SK-N-SH (cell line): ENCODE measurements around the gene PUM1. TPM values are rescaled to one million over a fixed set of nuclear protein-coding genes. Genes with fewer than 3 reads are reported as not detected.

Experiments used
- CTCF ChIA-PET: fragments of 300-600, 350-600 bp; formaldehyde crosslinking; extraction: SDS; loops from one replicate; lab custom pipeline; 2021; lab: Yijun Ruan, JAX
- POLR2A ChIA-PET: fragments of 350-600 bp; sonication (Branson Sonifier 250); formaldehyde crosslinking; extraction: SDS; loops from one replicate; lab custom pipeline; 2020; ENCODE audit warnings: antibody characterized with exemption, inconsistent platforms; lab: Yijun Ruan, JAX
- DNase-seq: peaks from one replicate; pipeline ENCODE4 v3.0.0; 2012
- H2AFZ ChIP-seq: fragments of 200-600 bp; sonication (generic); 2 replicates; pipeline ENCODE4 v1.8.1; 2016; ENCODE audit warnings: antibody characterized with exemption, mild to moderate bottlenecking, low read depth
- H3F3A ChIP-seq: fragments of 200-600 bp; sonication (generic); replicated peaks from 2 replicates; pipeline ENCODE3; 2016; ENCODE audit warnings: antibody characterized with exemption, mild to moderate bottlenecking; ENCODE audit not compliant: insufficient read depth
- H3K27ac ChIP-seq, 2 experiments: fragments of 200-500 bp in 1 of 2; fragments of 200-600 bp in 1 of 2; sonication (Bioruptor generic) in 1 of 2; sonication (generic), shearing (Covaris generic) in 1 of 2; 2 replicates each; pipeline versions ENCODE4 v1.5.1 to v1.6.1; 2014 to 2016; ENCODE audit warnings: low read depth in 2 of 2, inconsistent platforms in 1 of 2, low read length in 1 of 2, mild to moderate bottlenecking in 1 of 2, mixed read lengths in 1 of 2
- H3K27me3 ChIP-seq: fragments of 200-600 bp; sonication (generic), shearing (Covaris generic); 2 replicates; pipeline ENCODE4 v1.6.1; 2016; ENCODE audit warnings: mixed run types; ENCODE audit not compliant: insufficient read depth
- H3K36me3 ChIP-seq, 2 experiments: fragments of 200-500 bp in 1 of 2; fragments of 200-600 bp in 1 of 2; sonication (Bioruptor generic) in 1 of 2; sonication (generic) in 1 of 2; replicated peaks in 1 of 2; 2 replicates each; pipeline versions ENCODE3 to v1.5.1; 2014 to 2016; ENCODE audit warnings: low read length in 1 of 2, mild to moderate bottlenecking in 1 of 2; ENCODE audit not compliant: insufficient read depth in 2 of 2, control insufficient read depth in 1 of 2
- H3K4me1 ChIP-seq, 2 experiments: fragments of 200-500 bp in 1 of 2; fragments of 200-600 bp in 1 of 2; sonication (Bioruptor generic) in 1 of 2; sonication (generic), shearing (Covaris generic) in 1 of 2; 2 replicates each; pipeline versions ENCODE4 v1.5.1 to v1.6.1; 2014 to 2016; ENCODE audit warnings: low read depth in 1 of 2, low read length in 1 of 2, mixed run types in 1 of 2; ENCODE audit not compliant: insufficient read depth in 2 of 2, control insufficient read depth in 1 of 2
- H3K4me2 ChIP-seq: fragments of 200-600 bp; sonication (generic), shearing (Covaris generic); 2 replicates; pipeline ENCODE4 v1.6.1; 2017; ENCODE audit warnings: mixed run types
- H3K4me3 ChIP-seq, 2 experiments: fragments of 200-500 bp in 1 of 2; fragments of 200-600 bp in 1 of 2; sonication (Bioruptor generic) in 1 of 2; sonication (generic), shearing (Covaris generic) in 1 of 2; 2 replicates each; pipeline versions ENCODE4 v1.5.1 to v1.8.1; 2014 to 2016; ENCODE audit warnings: low read depth in 2 of 2, inconsistent platforms in 1 of 2, low read length in 1 of 2, mild to moderate bottlenecking in 1 of 2, mixed read lengths in 1 of 2, moderate library complexity in 1 of 2
- H3K79me2 ChIP-seq: fragments of 200-600 bp; sonication (generic); 2 replicates; pipeline ENCODE4 v1.8.1; 2017; ENCODE audit warnings: mild to moderate bottlenecking; ENCODE audit not compliant: insufficient read depth
- H3K9ac ChIP-seq: fragments of 200-600 bp; sonication (generic); 2 replicates; pipeline ENCODE4 v1.6.1; 2017; ENCODE audit warnings: mixed run types
- H3K9me2 ChIP-seq: fragments of 200-600 bp; sonication (generic); 2 replicates; pipeline ENCODE4 v1.6.1; 2017; ENCODE audit warnings: mixed run types
- H3K9me3 ChIP-seq: fragments of 200-600 bp; sonication (generic); 2 replicates; pipeline ENCODE4 v1.6.1; 2017; ENCODE audit warnings: mixed run types, mild to moderate bottlenecking, moderate library complexity
- H4K20me1 ChIP-seq: fragments of 200-600 bp; sonication (generic); 2 replicates; pipeline ENCODE4 v1.6.1; 2017; ENCODE audit warnings: mild to moderate bottlenecking, mixed run types; ENCODE audit not compliant: insufficient read depth
- EZH2phosphoT487 ChIP-seq: fragments of 200-600 bp; sonication (generic); IDR thresholded peaks from 2 replicates; pipeline ENCODE4 v1.6.1; 2017; ENCODE audit warnings: low read depth, mixed run types, mild to moderate bottlenecking, antibody characterized with exemption, moderate library complexity, borderline replicate concordance
- FOSL2 ChIP-seq: IDR thresholded peaks from 2 replicates; pipeline ENCODE4 v1.4.0; 2012; ENCODE audit warnings: low read depth, mild to moderate bottlenecking, moderate library complexity, borderline replicate concordance
- FOXM1 ChIP-seq: IDR thresholded peaks from 2 replicates; pipeline ENCODE4 v1.4.0; 2012; ENCODE audit warnings: low read depth, mild to moderate bottlenecking
- GABPA ChIP-seq: IDR thresholded peaks from 2 replicates; pipeline ENCODE4 v1.4.0; 2012; ENCODE audit warnings: low read depth, mild to moderate bottlenecking
- GATA2 ChIP-seq: sonication (generic); formaldehyde crosslinking; IDR thresholded peaks from 2 replicates; pipeline ENCODE4 v1.5.0; 2020; ENCODE audit warnings: mild to moderate bottlenecking, missing genetic modification reagents
- IRF3 ChIP-seq: fragments of 150-350 bp; IDR thresholded peaks from 2 replicates; pipeline ENCODE4 v1.6.1; 2016; ENCODE audit warnings: mild to moderate bottlenecking, low read depth, low read length
- JUND ChIP-seq: IDR thresholded peaks from 2 replicates; pipeline ENCODE4 v1.4.0; 2012
- MAX ChIP-seq: IDR thresholded peaks from 2 replicates; pipeline ENCODE4 v1.4.0; 2012; ENCODE audit warnings: low read depth
- MXI1 ChIP-seq: IDR thresholded peaks from 2 replicates; pipeline ENCODE4 v1.6.1; 2012; ENCODE audit warnings: mild to moderate bottlenecking, low read depth, low read length, improper control_type of control experiment
- PBX3 ChIP-seq: IDR thresholded peaks from 2 replicates; pipeline ENCODE4; 2012
- POLR2AphosphoS5 ChIP-seq: IDR thresholded peaks from 2 replicates; pipeline ENCODE4 v1.6.1; 2012; ENCODE audit warnings: low read depth, low read length
- RCOR1 ChIP-seq: fragments of 150-350 bp; IDR thresholded peaks from 2 replicates; pipeline ENCODE4 v1.6.1; 2017; ENCODE audit warnings: antibody characterized with exemption, low read length
- SIN3A ChIP-seq: IDR thresholded peaks from 2 replicates; pipeline ENCODE4 v1.6.1; 2012; ENCODE audit warnings: low read depth, mild to moderate bottlenecking, low read length, moderate library complexity, borderline replicate concordance
- SMC3 ChIP-seq: IDR thresholded peaks from 2 replicates; pipeline ENCODE4 v1.6.1; 2012; ENCODE audit warnings: low read depth, low read length, improper control_type of control experiment
- TAF1 ChIP-seq: IDR thresholded peaks from 2 replicates; pipeline ENCODE4 v1.6.1; 2012; ENCODE audit warnings: low read depth, mild to moderate bottlenecking, low read length, moderate library complexity, borderline replicate concordance
- TEAD4 ChIP-seq: IDR thresholded peaks from 2 replicates; pipeline ENCODE4 v1.4.0; 2012; ENCODE audit warnings: mild to moderate bottlenecking, borderline replicate concordance; ENCODE audit not compliant: insufficient read depth
- USF2 ChIP-seq: fragments of 150-350 bp; IDR thresholded peaks from 2 replicates; pipeline ENCODE4 v1.6.1; 2017; ENCODE audit warnings: antibody characterized with exemption, low read length, low read depth, borderline replicate concordance
- YY1 ChIP-seq: IDR thresholded peaks from 2 replicates; pipeline ENCODE4 v1.4.0; 2012; ENCODE audit warnings: low read depth, mild to moderate bottlenecking
- ZBTB33 ChIP-seq: IDR thresholded peaks from 2 replicates; pipeline ENCODE4 v1.4.0; 2012; ENCODE audit warnings: low read depth, borderline replicate concordance
- WGBS: methylation state at CpG from one replicate; pipeline ENCODE4 v1.1.6; 2017; ENCODE audit warnings: low lambda C conversion rate; 5-methylcytosine and 5-hydroxymethylcytosine counted together
- polyA plus RNA-seq, 3 experiments: library from polyadenylated mRNA; depleted of rRNA; stranded (reverse); fragments of >200 nt; gene quantifications; 2 replicates each; pipeline ENCODE4 v1.2.3, GENCODE V29; 2012

PUM1 gene
- polyA plus RNA-seq, 1 of the 3 experiments (the other 2 are of a cell fraction), result 66.7 TPM

GRCh38 chr1:30890502-30891226 lies 174.9 kb downstream of the PUM1 start:
- Histone ChIP-seq H3K9me2 (no peaks in the 10 kb centered on the region), H2AFZ (no peak overlapping the region), H3K36me3 (no peaks in the 10 kb centered on the region), H3F3A (peaks cover 14% of the 10 kb centered on the region), H3K4me2 (no peak overlapping the region), H3K4me1 (peaks cover 16 to 26% of the 10 kb centered on the region in 2 experiments; a peak in 3 of 4 replicates), H3K4me3 (no peak overlapping the region), H3K79me2 (peaks cover 28% of the 10 kb centered on the region; the same call in 1 of the 2 replicates), H3K27ac (peak overlapping the region in 1 of 2 experiments; percentile 71; a peak in 1 of 4 replicates), H3K27me3 (no peaks in the 10 kb centered on the region), H4K20me1 (peaks cover 69% of the 10 kb centered on the region), H3K9ac (no peak overlapping the region), H3K9me3 (no peaks in the 10 kb centered on the region)
- TF ChIP-seq TAF1 (no peak), IRF3 (no peak), YY1 (no peak), POLR2AphosphoS5 (no peak), JUND (no peak), MAX (no peak), PBX3 (no peak), FOSL2 (no peak), SMC3 (no peak), GABPA (no peak), RCOR1 (no peak), USF2 (no peak), ZBTB33 (no peak), MXI1 (no peak), SIN3A (no peak), GATA2 (CRISPR knock-in tag) (no peak), TEAD4 (no peak), EZH2phosphoT487 (no peak), FOXM1 (no peak)
- WGBS, result 84% methylated on average over 10 of the region's 10 CpGs
- CTCF ChIA-PET, result interaction anchor here (0.6 to 47.0 kb wide), 2 partner anchors 12 to 81 kb away, joined by 3 to 1422 read pairs; no protein-coding TSS in a partner anchor
- DNase-seq, result no peak
- POLR2A ChIA-PET, result no interaction called here
